Duodenal mucosa (tissue), 2 donors: ENCODE results near the gene SUCLG2.

Source experiments
- H3K27ac ChIP-seq: one replicate; pipeline ENCODE4 v1.7.0; 2013; ENCODE audit warnings: low read depth, low read length
- H3K27me3 ChIP-seq, 2 donors: one replicate each; pipeline ENCODE4 v1.7.0; 2013; ENCODE audit warnings: low read length in 2 of 2, control low read depth in 1 of 2; ENCODE audit not compliant: insufficient read depth in 2 of 2, control insufficient read depth in 1 of 2
- H3K36me3 ChIP-seq, 2 donors: one replicate each; pipeline ENCODE4 v1.7.0; 2013; ENCODE audit warnings: low read length in 2 of 2, control low read depth in 1 of 2; ENCODE audit not compliant: insufficient read depth in 2 of 2, control insufficient read depth in 1 of 2
- H3K4me1 ChIP-seq, 2 donors: one replicate each; pipeline ENCODE4 v1.7.0; 2013; ENCODE audit warnings: low read length in 2 of 2, control low read depth in 1 of 2; ENCODE audit not compliant: insufficient read depth in 2 of 2, control insufficient read depth in 1 of 2
- H3K4me3 ChIP-seq, 2 donors: one replicate each; pipeline ENCODE4 v1.7.0; 2013; ENCODE audit warnings: low read length in 2 of 2, low read depth in 1 of 2
- H3K9ac ChIP-seq, 2 donors: one replicate each; pipeline ENCODE4 v1.7.0; 2013; ENCODE audit warnings: low read length in 2 of 2, low read depth in 1 of 2
- H3K9me3 ChIP-seq, 2 donors: one replicate each; pipeline ENCODE4 v1.7.0; 2013; ENCODE audit warnings: low read length in 2 of 2, control low read depth in 1 of 2; ENCODE audit not compliant: control insufficient read depth in 1 of 2

The SUCLG2 gene

DNA sequence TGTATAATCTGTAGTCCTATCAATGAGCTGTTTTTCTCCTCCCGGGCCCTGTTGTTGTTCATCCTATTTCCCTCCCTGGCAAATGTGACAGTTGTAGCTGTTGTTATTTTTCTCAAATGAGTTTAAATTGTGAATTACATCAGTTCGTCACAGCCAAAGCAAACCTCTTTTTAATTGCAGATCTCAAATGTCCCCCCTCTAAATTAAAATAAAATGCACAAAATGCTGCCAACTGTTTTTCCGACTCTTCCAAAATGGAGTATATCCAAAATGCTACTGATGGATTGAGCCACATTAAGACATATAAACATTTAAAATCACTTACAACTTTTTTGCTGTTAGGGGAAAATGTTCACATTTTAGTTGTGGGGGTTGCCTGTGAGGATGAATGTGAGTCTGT, 29.8 kb upstream of the SUCLG2 start:
- no peak overlapping the region for H3K27ac ChIP-seq
- H3K36me3 ChIP-seq = no peaks in the 10 kb centered on the region
- no peaks in the 10 kb centered on the region for H3K4me1 ChIP-seq
- H3K9me3 ChIP-seq = no peaks in the 10 kb centered on the region
- H3K4me3 ChIP-seq = no peak overlapping the region
- no peaks in the 10 kb centered on the region for H3K27me3 ChIP-seq
- H3K9ac ChIP-seq = no peak overlapping the region

DNA sequence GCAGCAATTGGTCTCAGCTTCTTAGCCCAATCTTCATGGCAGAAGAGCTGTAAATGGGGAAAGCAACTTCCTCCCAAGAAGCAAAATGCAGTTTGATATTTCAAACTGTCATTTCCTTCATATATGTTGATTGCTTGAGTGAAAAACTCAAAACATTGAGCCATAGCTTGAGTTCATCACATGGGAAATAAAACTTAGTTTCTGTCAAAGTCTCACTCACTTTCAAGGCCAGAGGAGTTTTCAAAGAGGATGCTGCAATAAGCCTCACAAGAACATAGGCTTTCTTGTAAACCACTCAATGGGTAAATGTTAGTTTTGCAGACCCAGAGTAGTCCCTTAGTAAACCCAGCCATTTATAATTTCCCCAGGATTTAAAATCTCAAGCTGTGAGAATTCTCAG, 29.1 kb upstream of the SUCLG2 start:
- no peak overlapping the region for H3K9ac ChIP-seq
- no peaks in the 10 kb centered on the region for H3K36me3 ChIP-seq
- no peak overlapping the region for H3K27ac ChIP-seq
- H3K4me1 ChIP-seq = no peaks in the 10 kb centered on the region
- H3K9me3 ChIP-seq = no peaks in the 10 kb centered on the region
- no peak overlapping the region for H3K4me3 ChIP-seq
- H3K27me3 ChIP-seq = no peaks in the 10 kb centered on the region

DNA sequence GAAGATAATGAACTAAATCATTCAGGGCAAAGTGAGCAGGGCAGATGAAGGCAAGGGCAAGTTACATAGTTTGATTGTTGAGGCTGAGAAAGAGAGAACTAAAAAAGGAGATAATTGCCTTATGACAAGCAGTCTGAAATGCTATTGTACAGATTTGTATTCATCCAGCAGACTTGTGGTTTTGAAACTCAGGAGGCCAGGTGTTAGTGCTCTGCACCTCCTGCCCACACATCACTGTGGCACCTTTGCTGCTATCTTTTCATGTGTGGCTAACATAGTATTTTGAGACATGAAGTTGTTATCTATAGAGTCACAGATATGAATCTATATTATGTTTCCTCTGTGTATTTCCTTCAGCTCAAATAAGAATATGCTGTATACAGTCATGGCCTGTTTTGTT, 24.3 kb upstream of the SUCLG2 start:
- H3K4me3 ChIP-seq = no peak overlapping the region
- H3K4me1 ChIP-seq = no peaks in the 10 kb centered on the region
- H3K9ac ChIP-seq = no peak overlapping the region
- no peak overlapping the region for H3K27ac ChIP-seq
- H3K36me3 ChIP-seq = no peaks in the 10 kb centered on the region
- H3K9me3 ChIP-seq = peaks cover 0 to 3% of the 10 kb centered on the region in 2 donors
- H3K27me3 ChIP-seq = no peaks in the 10 kb centered on the region

DNA sequence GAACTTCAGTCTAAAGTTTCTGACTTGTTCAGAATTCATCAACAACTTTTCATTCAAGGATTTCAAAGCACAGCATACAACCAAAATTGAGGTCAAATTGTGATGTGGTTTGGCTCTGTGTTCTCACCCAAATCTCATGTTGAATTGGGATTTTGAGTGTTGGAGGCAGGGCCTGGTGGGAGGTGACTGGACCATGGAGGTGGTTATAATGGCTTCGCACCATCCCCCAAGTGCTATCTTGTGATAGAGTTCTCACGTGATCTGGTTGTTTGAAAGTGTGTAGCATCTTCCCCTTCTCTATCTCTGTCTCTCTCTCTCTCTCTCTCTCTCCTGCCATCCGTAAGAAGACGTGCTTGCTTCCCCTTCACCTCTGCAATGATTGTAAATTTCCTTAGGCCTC, 19.6 kb upstream of the SUCLG2 start:
- Histone ChIP-seq H3K4me1 (no peaks in the 10 kb centered on the region), H3K27ac (no peak overlapping the region), H3K9me3 (peaks cover 0 to 3% of the 10 kb centered on the region in 2 donors), H3K9ac (no peak overlapping the region), H3K4me3 (no peak overlapping the region), H3K36me3 (no peaks in the 10 kb centered on the region), H3K27me3 (no peaks in the 10 kb centered on the region)

DNA sequence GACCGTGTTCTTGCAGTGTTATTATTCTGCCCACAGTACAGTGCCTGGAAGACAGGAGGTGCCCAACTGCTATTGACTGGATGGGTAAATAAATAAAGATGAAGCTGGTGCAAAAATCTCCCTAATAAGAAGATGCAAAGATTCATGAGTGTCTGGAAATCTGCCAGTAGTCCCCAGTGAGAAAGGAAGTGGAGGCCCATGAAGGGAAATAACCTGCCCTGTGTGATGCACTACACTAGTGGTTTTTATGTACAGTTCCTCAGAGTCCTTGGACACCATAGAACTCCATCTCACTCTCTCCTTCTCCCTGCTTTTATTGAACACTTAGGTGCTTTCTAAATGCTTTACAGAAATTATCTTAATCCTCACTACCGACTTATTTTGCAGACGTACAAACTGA, 8.3 kb upstream of the SUCLG2 start:
- H3K9ac ChIP-seq = no peak overlapping the region
- no peak overlapping the region for H3K4me3 ChIP-seq
- H3K9me3 ChIP-seq = peaks cover 0 to 5% of the 10 kb centered on the region in 2 donors
- H3K27me3 ChIP-seq = no peaks in the 10 kb centered on the region
- H3K36me3 ChIP-seq = no peaks in the 10 kb centered on the region
- H3K27ac ChIP-seq = no peak overlapping the region
- no peaks in the 10 kb centered on the region for H3K4me1 ChIP-seq

DNA sequence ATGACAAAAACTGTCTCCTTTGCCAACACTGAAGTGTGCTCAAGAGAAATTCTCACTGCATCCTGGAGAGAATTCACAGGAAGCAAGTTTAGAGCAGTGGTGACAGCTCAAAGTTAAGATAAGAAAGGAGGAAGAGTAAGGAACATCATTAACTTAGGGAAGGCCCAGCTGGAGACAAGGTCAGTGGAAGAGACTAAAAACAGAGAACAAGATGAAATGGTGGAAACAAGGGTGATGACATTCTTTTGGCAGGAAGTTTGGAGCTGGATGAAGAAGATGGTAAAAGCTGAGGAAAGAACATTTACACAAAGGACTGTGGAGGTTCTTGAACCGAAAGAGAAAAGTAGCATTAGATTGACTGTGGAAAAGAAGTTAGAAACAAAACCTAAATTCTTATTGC, 6.7 kb upstream of the SUCLG2 start:
- Histone ChIP-seq H3K4me1 (no peaks in the 10 kb centered on the region), H3K4me3 (no peak overlapping the region), H3K9ac (no peak overlapping the region), H3K27ac (no peak overlapping the region), H3K27me3 (no peaks in the 10 kb centered on the region), H3K36me3 (no peaks in the 10 kb centered on the region), H3K9me3 (no peaks in the 10 kb centered on the region)

DNA sequence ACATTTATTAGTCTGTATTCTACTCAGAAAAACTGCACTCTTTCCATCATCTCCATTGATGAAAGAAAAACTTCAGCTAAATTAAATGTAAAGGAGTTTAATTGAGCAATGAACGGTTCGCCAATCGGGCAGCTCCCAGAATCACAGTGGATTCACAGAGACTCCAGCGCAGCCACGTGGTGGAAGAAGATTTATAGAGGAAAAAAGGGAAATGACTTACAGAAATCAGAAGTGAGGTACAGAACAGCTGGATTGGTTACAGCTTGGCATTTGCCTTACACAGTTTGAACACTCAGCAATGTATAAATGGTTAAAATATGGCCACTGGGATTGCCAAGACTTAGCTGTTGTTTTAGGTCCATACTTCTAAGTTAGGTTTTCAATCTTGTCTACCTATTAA, 2.8 kb upstream of the SUCLG2 start:
- H3K4me3 ChIP-seq = no peak overlapping the region
- no peaks in the 10 kb centered on the region for H3K36me3 ChIP-seq
- peaks cover 10 to 13% of the 10 kb centered on the region in 2 donors for H3K4me1 ChIP-seq
- no peaks in the 10 kb centered on the region for H3K27me3 ChIP-seq
- H3K9ac ChIP-seq = no peak overlapping the region
- no peaks in the 10 kb centered on the region for H3K9me3 ChIP-seq
- no peak overlapping the region for H3K27ac ChIP-seq

DNA sequence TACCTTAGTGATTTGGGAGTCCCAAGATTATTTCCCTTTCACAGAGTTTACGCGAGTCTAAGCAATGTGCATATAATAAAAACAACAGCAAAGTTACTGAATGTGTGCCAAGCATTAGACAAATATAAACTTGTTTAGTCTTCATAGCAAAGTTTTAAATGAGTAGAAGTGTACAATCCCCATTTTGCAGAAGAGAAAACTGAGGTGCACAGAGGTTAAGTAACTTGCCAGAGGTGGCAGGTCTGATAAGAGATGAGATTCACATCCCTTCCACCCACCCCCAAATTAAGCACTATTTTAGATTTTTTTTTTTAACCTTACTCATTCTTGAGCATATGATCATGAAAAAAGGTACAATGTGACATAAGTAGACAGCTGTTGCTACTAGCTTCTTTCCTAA, 2.2 kb upstream of the SUCLG2 start:
- Histone ChIP-seq H3K9me3 (no peaks in the 10 kb centered on the region), H3K27ac (no peak overlapping the region), H3K4me3 (no peak overlapping the region), H3K4me1 (peaks cover 10 to 13% of the 10 kb centered on the region in 2 donors), H3K36me3 (no peaks in the 10 kb centered on the region), H3K27me3 (no peaks in the 10 kb centered on the region), H3K9ac (no peak overlapping the region)

DNA sequence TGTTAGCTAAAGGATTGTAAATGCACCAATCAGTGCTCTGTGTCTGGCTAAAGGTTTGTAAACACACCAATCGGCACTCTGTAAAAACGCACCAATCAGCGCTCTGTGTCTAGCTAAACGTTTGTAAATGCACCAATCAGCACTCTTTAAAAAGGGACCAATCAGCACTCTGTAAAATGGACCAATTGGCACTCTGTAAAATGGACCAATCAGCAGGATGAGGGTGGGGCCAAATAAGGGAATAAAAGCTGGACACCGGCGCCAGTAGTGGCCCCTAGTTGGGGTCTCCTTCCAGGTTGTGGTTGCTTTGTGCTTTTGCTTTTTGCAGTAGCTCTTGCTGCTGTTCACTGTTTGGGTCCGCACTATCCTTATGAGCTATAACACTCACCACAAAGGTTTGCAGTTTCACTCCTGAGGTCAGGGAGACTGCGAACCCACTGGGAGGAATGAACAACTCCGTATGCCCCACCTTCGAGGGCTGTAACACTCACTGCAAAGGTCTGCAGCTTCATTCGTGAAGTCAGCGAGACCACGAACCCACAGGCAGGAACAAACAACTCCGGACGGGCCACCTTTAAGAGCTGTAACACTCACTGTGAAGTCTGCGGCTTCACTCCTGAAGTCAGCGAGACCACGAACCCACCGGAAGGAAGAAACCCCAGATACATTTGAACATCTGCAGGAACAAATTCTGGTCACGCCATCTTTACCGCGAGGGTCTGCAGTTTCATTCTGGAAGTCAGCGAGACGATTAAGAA, 1.1 kb upstream of the SUCLG2 start:
- H3K9me3 ChIP-seq = no peaks in the 10 kb centered on the region
- no peaks in the 10 kb centered on the region for H3K36me3 ChIP-seq

DNA sequence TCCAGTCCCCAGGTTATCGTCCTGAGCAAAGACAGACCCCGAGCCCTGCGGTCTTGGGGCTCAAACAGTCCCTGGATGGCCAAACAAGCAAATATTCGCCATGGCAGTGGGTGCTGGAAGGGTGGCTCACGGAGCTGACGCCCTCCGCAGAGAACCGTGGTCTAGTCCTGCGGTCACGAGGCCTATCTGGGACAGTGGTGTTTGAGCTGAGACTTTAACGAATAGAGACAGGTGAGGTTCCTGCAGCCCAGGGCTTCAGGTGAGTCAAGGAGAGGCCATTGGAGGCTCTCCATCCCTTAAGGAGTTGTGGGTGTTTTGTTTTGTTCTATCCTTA, 399 bp upstream of the SUCLG2 start:
- Histone ChIP-seq H3K9ac (peak overlapping the region; percentile 85 to 92), H3K27me3 (no peaks in the 10 kb centered on the region), H3K4me3 (peak overlapping the region; percentile 87 to 91), H3K9me3 (no peaks in the 10 kb centered on the region), H3K27ac (peak overlapping the region; percentile 88), H3K4me1 (peaks cover 27 to 31% of the 10 kb centered on the region in 2 donors), H3K36me3 (no peaks in the 10 kb centered on the region)

More for the DNA sequence above, 1.1 kb upstream of the SUCLG2 start:
- Histone ChIP-seq H3K27ac (no peak overlapping the region), H3K9ac (peak overlapping the region in 1 of 2 donors; percentile 92), H3K27me3 (no peaks in the 10 kb centered on the region), H3K4me1 (peaks cover 20 to 24% of the 10 kb centered on the region in 2 donors), H3K4me3 (peak overlapping the region; percentile 32 to 87)
